IgD-negative memory B cell (primary cell): ENCODE data around the gene THRB. TPM values are rescaled to one million over a fixed set of nuclear protein-coding genes. Genes with fewer than 3 reads are reported as not detected.
"Not testable (repeated sequence)": the region's sequence is repeated elsewhere in the genome, so short reads cannot be mapped to it uniquely, and the experiment has no call there.

Source experiments
- H3K27ac Mint-ChIP-seq, 3 donors: one replicate each; pipeline ENCODE4 v1.8.0; 2020 to 2022; ENCODE audit warnings: mild to moderate bottlenecking in 3 of 3, mixed read lengths in 3 of 3, moderate library complexity in 1 of 3
- H3K27me3 Mint-ChIP-seq: one replicate; pipeline ENCODE4 v1.8.0; 2021; ENCODE audit warnings: mixed read lengths
- H3K36me3 Mint-ChIP-seq: one replicate; pipeline ENCODE4 v1.8.0; 2020; ENCODE audit warnings: mild to moderate bottlenecking, mixed read lengths
- H3K4me1 Mint-ChIP-seq, 3 donors: one replicate each; pipeline ENCODE4 v1.8.0; 2020 to 2022; ENCODE audit warnings: mixed read lengths in 3 of 3, mild to moderate bottlenecking in 1 of 3
- H3K4me3 Mint-ChIP-seq, 4 donors: one replicate each; pipeline ENCODE4 v1.8.0; 2020 to 2022; ENCODE audit warnings: mild to moderate bottlenecking in 4 of 4, mixed read lengths in 4 of 4, moderate library complexity in 3 of 4
- H3K9me3 Mint-ChIP-seq, 3 donors: one replicate each; pipeline ENCODE4 v1.8.0; 2020 to 2021; ENCODE audit warnings: mixed read lengths in 3 of 3, mild to moderate bottlenecking in 1 of 3
- polyA plus RNA-seq: library from polyadenylated mRNA; unstranded; fragments of 300-500 nt; fragmentation: Illumina TruSeq; gene quantifications from one replicate; pipeline ENCODE4 v1.2.3, GENCODE V29; 2021

The THRB gene
- polyA plus RNA-seq, 1 donor from 2014 or later: 0.38 TPM

DNA sequence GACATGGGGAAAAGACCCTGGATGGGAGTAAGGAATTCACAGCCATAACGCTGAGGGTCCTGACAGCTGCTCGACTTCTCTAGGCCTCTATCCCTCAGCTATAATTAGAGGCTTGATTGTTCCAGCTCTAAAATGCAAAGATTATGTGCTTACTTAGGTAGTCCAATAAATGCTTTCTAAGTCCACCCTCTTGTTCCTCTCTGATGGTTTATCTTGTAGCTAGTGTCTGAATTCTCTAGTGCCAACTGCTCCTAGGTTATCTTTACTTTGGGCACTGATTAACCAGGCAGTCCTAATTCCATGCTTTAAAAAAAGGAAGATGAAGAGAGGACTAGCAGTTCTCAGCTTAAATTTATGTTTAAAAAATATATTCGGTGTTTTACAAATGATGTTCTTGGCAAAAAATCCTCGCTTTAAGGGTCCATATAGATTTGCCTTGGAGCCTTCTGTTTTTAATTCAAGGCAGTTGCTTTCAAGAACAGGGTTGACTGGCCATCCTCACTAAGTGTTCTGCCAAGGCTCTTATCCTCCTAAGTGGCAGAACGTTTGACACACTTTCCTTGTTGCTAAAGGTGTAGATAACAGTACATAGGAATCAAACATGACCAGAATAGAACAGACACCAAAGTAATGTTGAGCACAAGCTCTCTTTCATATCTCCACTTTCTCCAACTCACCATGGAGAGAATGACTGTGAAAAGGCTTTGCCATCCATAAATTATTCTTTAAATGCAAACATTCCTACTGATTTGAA lies 60.6 kb downstream of the THRB start:
- H3K9me3 Mint-ChIP-seq: no peaks in the 10 kb centered on the region
- H3K27me3 Mint-ChIP-seq: peaks cover 2% of the 10 kb centered on the region
- H3K4me3 Mint-ChIP-seq: no peak overlapping the region
- H3K27ac Mint-ChIP-seq: no peak overlapping the region
- H3K36me3 Mint-ChIP-seq: peaks cover 2% of the 10 kb centered on the region
- H3K4me1 Mint-ChIP-seq: peaks cover 0 to 1% (median 0%) of the 10 kb centered on the region in 3 donors

DNA sequence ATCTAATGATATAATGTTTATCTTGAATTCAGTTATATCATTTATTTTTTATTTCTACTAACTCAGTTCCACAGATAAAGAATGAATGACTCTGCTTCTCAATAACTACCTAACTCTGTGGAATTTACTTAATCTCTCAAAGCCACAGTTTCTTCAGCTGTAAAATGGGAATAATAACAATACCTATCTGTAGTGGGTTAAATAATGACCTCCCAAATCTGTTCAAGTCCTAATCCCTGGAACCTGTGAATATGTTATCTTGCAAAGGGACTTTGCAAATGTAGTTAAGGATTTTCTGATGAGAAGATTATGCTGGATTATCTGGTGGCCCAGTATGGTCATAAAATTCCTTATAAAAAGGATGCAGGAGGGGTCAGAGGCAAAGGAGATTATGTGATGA lies 61.7 kb downstream of the THRB start:
- H3K27me3 Mint-ChIP-seq: peaks cover 2% of the 10 kb centered on the region
- no peak overlapping the region for H3K4me3 Mint-ChIP-seq
- peaks cover 2% of the 10 kb centered on the region for H3K36me3 Mint-ChIP-seq
- H3K4me1 Mint-ChIP-seq: peaks cover 0 to 1% (median 0%) of the 10 kb centered on the region in 3 donors
- no peaks in the 10 kb centered on the region for H3K9me3 Mint-ChIP-seq
- no peak overlapping the region for H3K27ac Mint-ChIP-seq

- Mint-ChIP-seq H3K36me3 (no peaks in the 10 kb centered on the region), H3K9me3 (no peaks in the 10 kb centered on the region), H3K4me3 (no peak overlapping the region), H3K4me1 (no peaks in the 10 kb centered on the region), H3K27me3 (peaks cover 2% of the 10 kb centered on the region), H3K27ac (no peak overlapping the region)
Measured at GRCh38 chr3:24428481-24428880, 66.2 kb downstream of the THRB start.

DNA sequence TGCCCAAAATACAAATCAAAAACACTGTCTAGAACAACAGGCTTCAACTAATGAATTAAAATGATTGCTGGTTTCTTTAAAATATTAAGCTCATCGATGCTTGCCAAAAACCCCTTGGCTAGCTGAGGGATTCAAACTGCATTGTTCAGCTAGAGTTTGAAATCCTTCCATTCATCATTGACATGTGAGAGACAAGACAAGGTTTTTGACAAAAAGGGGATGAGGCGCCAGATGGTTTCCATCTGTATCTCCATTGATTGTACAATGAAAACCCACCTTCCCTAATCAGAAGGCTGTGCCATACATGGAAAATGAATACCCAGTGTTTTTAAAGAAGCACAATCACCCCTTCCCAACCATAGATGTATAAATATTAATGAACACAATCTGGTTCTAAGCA lies 67.8 kb downstream of the THRB start:
- H3K9me3 Mint-ChIP-seq: no peaks in the 10 kb centered on the region

DNA sequence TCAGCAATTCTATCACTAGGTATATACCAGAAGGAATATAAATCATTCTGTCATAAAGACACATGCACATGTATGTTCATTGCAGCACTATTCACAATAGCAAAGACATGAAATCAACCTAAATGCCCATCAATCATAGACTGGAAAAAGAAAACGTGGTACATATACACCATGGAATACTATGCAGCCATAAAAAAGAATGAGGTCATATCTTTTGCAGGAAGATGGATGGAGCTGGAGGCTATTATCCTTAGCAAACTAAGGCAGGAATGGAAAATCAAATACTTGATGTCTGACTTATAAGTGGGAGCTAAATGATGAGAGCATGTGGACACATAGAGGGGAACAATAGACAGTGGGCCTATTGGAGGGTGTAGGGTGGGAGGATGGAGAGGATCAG lies 73.8 kb downstream of the THRB start:
- not testable (repeated sequence) for H3K9me3 Mint-ChIP-seq, H3K27me3 Mint-ChIP-seq, H3K4me1 Mint-ChIP-seq, H3K27ac Mint-ChIP-seq, H3K4me3 Mint-ChIP-seq, H3K36me3 Mint-ChIP-seq

More for the DNA sequence above, 67.8 kb downstream of the THRB start:
- Mint-ChIP-seq H3K27ac (no peak overlapping the region), H3K4me1 (no peaks in the 10 kb centered on the region), H3K36me3 (no peaks in the 10 kb centered on the region), H3K4me3 (no peak overlapping the region), H3K27me3 (no peaks in the 10 kb centered on the region)

- Mint-ChIP-seq H3K36me3 (no peaks in the 10 kb centered on the region), H3K9me3 (peaks cover 0 to 4% (median 0%) of the 10 kb centered on the region in 3 donors), H3K27ac (no peak overlapping the region)
Measured at GRCh38 chr3:24420224-24420623, 74.4 kb downstream of the THRB start.

DNA sequence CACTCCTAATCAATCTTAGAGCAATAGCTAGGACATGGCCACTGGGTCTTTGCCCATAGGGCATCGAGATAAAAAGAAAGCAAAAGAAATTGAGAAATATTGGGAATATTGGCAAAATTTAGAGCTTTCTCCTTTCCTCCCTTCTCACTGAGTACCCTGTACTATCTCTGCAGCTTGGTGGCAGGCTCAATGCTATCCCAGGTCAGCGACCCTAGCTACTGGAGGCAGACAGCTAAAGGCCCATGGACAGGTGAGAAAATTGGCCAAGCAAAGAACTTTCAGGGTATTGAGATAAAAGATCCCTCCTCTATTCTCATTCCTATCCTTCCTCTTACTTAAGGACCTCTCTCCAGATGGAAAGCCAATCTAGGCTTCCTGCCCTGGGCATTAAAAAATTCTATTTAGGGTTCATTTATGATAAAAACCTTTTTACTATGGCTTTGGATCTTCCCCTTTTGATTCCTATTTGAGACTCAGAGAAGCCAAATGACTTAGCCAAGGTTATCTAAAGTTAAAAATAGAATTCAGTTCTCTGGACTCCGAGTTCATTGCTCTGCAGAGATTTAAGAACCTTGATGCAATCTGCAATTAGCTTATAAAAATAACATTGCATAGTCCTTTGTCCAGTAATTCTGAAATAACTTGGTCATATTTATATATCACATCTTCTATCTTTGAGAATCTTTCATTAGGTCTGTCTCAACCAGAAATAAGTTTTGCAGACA lies 75.4 kb downstream of the THRB start:
- peaks cover 0 to 4% (median 0%) of the 10 kb centered on the region in 3 donors for H3K9me3 Mint-ChIP-seq
- no peaks in the 10 kb centered on the region for H3K4me1 Mint-ChIP-seq
- no peak overlapping the region for H3K4me3 Mint-ChIP-seq
- H3K27me3 Mint-ChIP-seq: peaks cover 1% of the 10 kb centered on the region
- no peaks in the 10 kb centered on the region for H3K36me3 Mint-ChIP-seq
- H3K27ac Mint-ChIP-seq: no peak overlapping the region

More at GRCh38 chr3:24420224-24420623, 74.4 kb downstream of the THRB start:
- Mint-ChIP-seq H3K4me1 (no peaks in the 10 kb centered on the region), H3K27me3 (peaks cover 1% of the 10 kb centered on the region), H3K4me3 (no peak overlapping the region)

DNA sequence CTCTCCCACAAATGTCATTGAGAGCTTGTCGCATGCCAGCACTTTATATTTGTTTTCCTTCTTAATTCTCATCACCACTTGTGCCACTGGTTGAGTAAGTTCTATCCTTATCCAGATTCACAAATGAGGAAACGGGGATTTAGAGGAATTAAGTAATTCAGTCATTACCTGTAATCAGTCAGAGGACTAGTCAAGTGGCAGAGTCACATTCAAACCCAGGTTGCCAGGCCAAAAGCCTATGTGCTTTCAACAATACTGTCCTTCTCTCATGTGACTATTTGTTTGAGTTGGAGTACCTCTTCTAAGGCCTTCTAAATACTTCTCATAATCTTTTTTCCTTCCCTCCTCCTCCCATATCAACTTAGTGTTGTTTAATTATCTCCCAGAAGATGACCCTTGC lies 76.9 kb downstream of the THRB start:
- no peaks in the 10 kb centered on the region for H3K4me1 Mint-ChIP-seq
- no peak overlapping the region for H3K27ac Mint-ChIP-seq
- H3K9me3 Mint-ChIP-seq: peaks cover 0 to 4% (median 0%) of the 10 kb centered on the region in 3 donors
- peaks cover 1% of the 10 kb centered on the region for H3K27me3 Mint-ChIP-seq
- H3K4me3 Mint-ChIP-seq: no peak overlapping the region
- H3K36me3 Mint-ChIP-seq: no peaks in the 10 kb centered on the region

GRCh38 chr3:24416224-24416623 lies 78.4 kb downstream of the THRB start:
- Mint-ChIP-seq H3K9me3 (peaks cover 0 to 4% (median 0%) of the 10 kb centered on the region in 3 donors), H3K27ac (no peak overlapping the region), H3K4me1 (no peaks in the 10 kb centered on the region), H3K4me3 (no peak overlapping the region), H3K27me3 (peaks cover 1% of the 10 kb centered on the region), H3K36me3 (no peaks in the 10 kb centered on the region)

- Mint-ChIP-seq H3K36me3 (no peaks in the 10 kb centered on the region), H3K27me3 (peaks cover 1% of the 10 kb centered on the region), H3K9me3 (peaks cover 0 to 2% (median 0%) of the 10 kb centered on the region in 3 donors), H3K4me1 (no peaks in the 10 kb centered on the region), H3K27ac (no peak overlapping the region), H3K4me3 (no peak overlapping the region)
Measured at GRCh38 chr3:24415824-24416223, 78.8 kb downstream of the THRB start.

DNA sequence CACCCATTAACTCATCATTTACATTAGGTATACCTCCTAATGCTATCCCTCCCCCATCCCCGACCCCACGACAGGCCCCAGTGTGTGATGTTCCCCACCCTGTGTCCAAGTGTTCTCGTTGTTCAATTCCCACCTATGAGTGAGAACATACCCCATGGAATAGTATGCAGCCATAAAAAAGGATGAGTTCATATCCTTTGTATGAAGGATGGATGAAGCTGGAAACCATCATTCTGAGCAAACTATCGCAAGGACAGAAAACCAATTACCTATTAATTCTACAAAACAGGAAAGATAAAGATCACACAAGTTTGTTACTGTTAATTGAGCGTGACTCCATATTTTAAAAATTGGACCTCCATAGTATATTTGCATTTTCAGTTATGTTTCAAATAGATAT lies 81.0 kb downstream of the THRB start:
- not testable (repeated sequence) for H3K27ac Mint-ChIP-seq, H3K9me3 Mint-ChIP-seq, H3K4me1 Mint-ChIP-seq, H3K27me3 Mint-ChIP-seq, H3K4me3 Mint-ChIP-seq, H3K36me3 Mint-ChIP-seq

DNA sequence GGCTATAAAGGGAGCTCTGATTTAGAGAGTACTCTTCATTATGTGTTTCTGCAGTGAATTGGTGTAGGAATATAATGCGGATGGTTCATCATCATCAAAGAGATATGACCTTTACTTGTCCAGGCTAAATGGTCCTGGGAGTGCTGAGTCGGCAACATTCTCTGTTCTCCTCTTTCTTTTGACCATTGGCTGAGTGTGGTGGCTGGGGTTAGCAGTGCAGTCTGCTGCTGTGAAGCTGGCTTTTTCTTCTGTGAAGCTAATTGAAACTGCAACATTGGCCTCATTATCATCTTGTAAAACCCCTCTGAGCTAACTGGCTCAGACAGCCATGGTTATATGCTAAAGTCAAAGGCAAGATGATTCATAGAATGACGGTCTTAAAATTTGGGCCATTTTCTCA lies 83.8 kb downstream of the THRB start:
- Mint-ChIP-seq H3K36me3 (no peaks in the 10 kb centered on the region), H3K4me3 (no peak overlapping the region), H3K4me1 (peaks cover 0 to 2% (median 0%) of the 10 kb centered on the region in 3 donors), H3K9me3 (no peaks in the 10 kb centered on the region), H3K27ac (no peak overlapping the region), H3K27me3 (no peaks in the 10 kb centered on the region)

GRCh38 chr3:24407980-24408680 lies 86.5 kb downstream of the THRB start:
- Mint-ChIP-seq H3K27ac (no peak overlapping the region), H3K4me1 (peaks cover 0 to 2% (median 0%) of the 10 kb centered on the region in 3 donors), H3K4me3 (no peak overlapping the region), H3K9me3 (no peaks in the 10 kb centered on the region), H3K36me3 (no peaks in the 10 kb centered on the region), H3K27me3 (no peaks in the 10 kb centered on the region)

- no peaks in the 10 kb centered on the region for H3K9me3 Mint-ChIP-seq
- no peak overlapping the region for H3K4me3 Mint-ChIP-seq
- H3K27ac Mint-ChIP-seq: no peak overlapping the region
- peaks cover 0 to 2% (median 0%) of the 10 kb centered on the region in 3 donors for H3K4me1 Mint-ChIP-seq
- H3K36me3 Mint-ChIP-seq: no peaks in the 10 kb centered on the region
- H3K27me3 Mint-ChIP-seq: no peaks in the 10 kb centered on the region
Measured at GRCh38 chr3:24406900-24407299, 87.8 kb downstream of the THRB start.

DNA sequence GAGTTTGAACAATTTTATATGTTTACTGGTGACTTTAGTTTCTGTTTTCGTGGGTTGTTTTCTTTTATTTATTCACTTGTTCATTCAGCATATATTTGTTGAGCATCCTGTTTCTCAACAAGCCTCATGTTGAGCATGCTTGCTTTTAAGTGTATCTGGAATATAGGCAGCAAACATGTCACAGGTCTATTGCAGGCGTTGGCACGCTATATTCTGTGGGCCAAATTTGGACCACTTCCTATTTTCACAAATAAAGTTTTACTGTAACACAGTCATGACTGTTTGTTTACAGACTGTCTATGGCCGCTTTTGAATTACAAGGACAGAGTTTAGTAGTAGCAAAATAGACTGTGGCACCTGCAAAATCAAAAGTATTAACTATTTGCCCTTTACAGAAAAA lies 89.6 kb downstream of the THRB start:
- H3K4me1 Mint-ChIP-seq: peaks cover 0 to 2% (median 0%) of the 10 kb centered on the region in 3 donors
- no peaks in the 10 kb centered on the region for H3K27me3 Mint-ChIP-seq
- no peak overlapping the region for H3K4me3 Mint-ChIP-seq
- H3K36me3 Mint-ChIP-seq: no peaks in the 10 kb centered on the region
- H3K9me3 Mint-ChIP-seq: no peaks in the 10 kb centered on the region
- no peak overlapping the region for H3K27ac Mint-ChIP-seq
